Measurements from ENCODE around the gene LAMTOR3. TPM values are rescaled to one million over a fixed set of nuclear protein-coding genes. Genes with fewer than 3 reads are reported as not detected.

Gene LAMTOR3
- total RNA-seq, 1 donor from 2014 or later = 47.1 TPM

DNA sequence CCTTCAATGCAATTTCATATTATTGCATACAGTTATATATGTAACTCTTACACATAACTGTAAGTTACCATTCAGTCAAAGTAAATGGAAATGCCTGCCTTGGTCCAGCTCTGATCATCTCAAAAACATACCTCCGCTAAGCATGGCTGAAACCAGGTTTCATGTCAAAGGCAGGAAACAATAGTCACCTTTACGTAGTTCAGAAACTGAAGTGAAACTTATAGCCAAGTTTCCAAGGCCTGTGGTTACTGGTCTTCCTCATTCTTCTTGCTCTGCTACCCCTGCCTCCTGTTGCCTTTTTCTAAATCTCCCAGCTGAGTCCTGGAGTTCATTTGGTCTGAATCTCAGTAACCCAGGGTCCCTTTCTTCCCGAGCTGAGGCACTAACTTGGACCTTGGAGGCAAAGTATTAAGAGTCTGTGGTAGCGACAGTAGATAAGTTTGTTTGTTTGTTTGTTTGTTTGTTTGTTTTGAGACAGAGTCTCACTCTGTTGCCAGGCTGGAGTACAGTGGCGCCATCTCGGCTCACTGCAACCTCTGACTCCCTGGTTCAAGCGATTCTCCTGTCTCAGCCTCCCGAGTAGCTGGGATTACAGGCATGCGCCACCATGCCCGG, 46.8 kb downstream of the LAMTOR3 start:
- no peak for DNase-seq (ENCODE audit: extremely low spot score, unreplicated experiment)
- H3K27ac Mint-ChIP-seq = no peak overlapping the region
- no peaks in the 10 kb centered on the region for H3K4me1 Mint-ChIP-seq (ENCODE audit: unreplicated experiment)
- no peak for TF ChIP-seq CTCF (conservative IDR thresholded peaks at IDR 0.05)
- no peaks in the 10 kb centered on the region for H3K27me3 Mint-ChIP-seq
- H3K9me3 Mint-ChIP-seq = no peaks in the 10 kb centered on the region
- no peak overlapping the region for H3K4me3 Mint-ChIP-seq
- H3K36me3 Mint-ChIP-seq = no peaks in the 10 kb centered on the region

- H3K27me3 Mint-ChIP-seq = no peaks in the 10 kb centered on the region
- TF ChIP-seq CTCF (conservative IDR thresholded peaks at IDR 0.05) = no peak
- H3K4me1 Mint-ChIP-seq (ENCODE audit: unreplicated experiment) = no peaks in the 10 kb centered on the region
- DNase-seq (ENCODE audit: extremely low spot score, unreplicated experiment) = no peak
- H3K4me3 Mint-ChIP-seq = no peak overlapping the region
- no peaks in the 10 kb centered on the region for H3K9me3 Mint-ChIP-seq
- H3K36me3 Mint-ChIP-seq = no peaks in the 10 kb centered on the region
- H3K27ac Mint-ChIP-seq = no peak overlapping the region
Observed at GRCh38 chr4:99846891-99847290, 47.3 kb downstream of the LAMTOR3 start.

- H3K4me1 Mint-ChIP-seq (ENCODE audit: unreplicated experiment) = no peaks in the 10 kb centered on the region
Observed at GRCh38 chr4:99845708-99846469, 48.3 kb downstream of the LAMTOR3 start.

GRCh38 chr4:99845179-99845578, 49.0 kb downstream of the LAMTOR3 start:
- H3K27me3 Mint-ChIP-seq = no peaks in the 10 kb centered on the region
- DNase-seq (ENCODE audit: extremely low spot score, unreplicated experiment) = no peak
- no peak overlapping the region for H3K27ac Mint-ChIP-seq
- H3K4me3 Mint-ChIP-seq = no peak overlapping the region
- TF ChIP-seq CTCF (conservative IDR thresholded peaks at IDR 0.05) = no peak
- H3K9me3 Mint-ChIP-seq = no peaks in the 10 kb centered on the region
- no peaks in the 10 kb centered on the region for H3K36me3 Mint-ChIP-seq
- no peaks in the 10 kb centered on the region for H3K4me1 Mint-ChIP-seq (ENCODE audit: unreplicated experiment)

More at GRCh38 chr4:99845708-99846469, 48.3 kb downstream of the LAMTOR3 start:
- H3K27me3 Mint-ChIP-seq = no peaks in the 10 kb centered on the region
- H3K9me3 Mint-ChIP-seq = no peaks in the 10 kb centered on the region
- DNase-seq (ENCODE audit: extremely low spot score, unreplicated experiment) = no peak
- no peak overlapping the region for H3K4me3 Mint-ChIP-seq
- no peak overlapping the region for H3K27ac Mint-ChIP-seq
- TF ChIP-seq CTCF (conservative IDR thresholded peaks at IDR 0.05) = no peak
- H3K36me3 Mint-ChIP-seq = no peaks in the 10 kb centered on the region

DNA sequence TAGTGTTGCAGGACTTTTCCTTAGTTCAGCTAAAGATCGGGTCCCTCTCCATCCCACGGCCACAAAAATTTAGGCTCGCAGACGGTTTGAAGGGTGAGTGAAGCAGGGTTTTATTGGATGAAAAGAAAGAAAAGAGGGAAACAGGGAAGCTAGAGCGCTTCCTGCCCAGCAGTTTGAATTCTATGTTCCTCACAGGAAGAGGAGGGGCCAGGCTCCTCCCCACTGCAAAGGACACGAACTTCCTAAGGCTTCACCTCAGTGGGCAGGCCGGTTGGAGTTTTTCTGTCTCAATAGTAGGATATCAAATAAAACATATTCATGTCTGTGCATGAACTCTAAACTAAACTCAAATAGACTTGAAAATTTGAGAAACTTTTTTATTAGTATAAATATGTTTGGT, 50.2 kb downstream of the LAMTOR3 start:
- Mint-ChIP-seq H3K27me3 (no peaks in the 10 kb centered on the region), H3K4me1 (ENCODE audit: unreplicated experiment) (no peaks in the 10 kb centered on the region), H3K4me3 (no peak overlapping the region), H3K9me3 (no peaks in the 10 kb centered on the region), H3K36me3 (no peaks in the 10 kb centered on the region), H3K27ac (no peak overlapping the region)
- no peak for DNase-seq (ENCODE audit: extremely low spot score, unreplicated experiment)
- TF ChIP-seq CTCF (conservative IDR thresholded peaks at IDR 0.05) = no peak

Data from type B pancreatic cell (in vitro differentiated cells).